Pancreas (tissue), 10 donors: ENCODE measurements around the gene ARHGEF25. TPM values are rescaled to one million over a fixed set of nuclear protein-coding genes. Genes with fewer than 3 reads are reported as not detected.
A peak's percentile ranks its signal among the peaks of the same experiment; 100 is the strongest.

Source experiments
- ATAC-seq, 4 donors: fragments of 200-7000 bp; cut with Tn5 transposase; one replicate each; pipeline versions ENCODE4 v1.8.0 to v1.9.1; 2020; ENCODE audit warnings: mild to moderate bottlenecking in 4 of 4, moderate library complexity in 4 of 4
- DNase-seq, 6 donors: peaks; one replicate each; pipeline ENCODE4 v3.0.0-alpha.2; 2020
- FAIRE-seq: peaks from 2 replicates; lab custom pipeline; 2012; peaks lifted over from hg19 to GRCh38; lab: Jason Lieb, UNC
- H3K27ac ChIP-seq, 4 donors: fragments of 200-600 bp; sonication (generic); 1 replicate in 3 of 4; 2 replicates in 1 of 4; pipeline versions ENCODE4 v1.5.0 to v1.8.0; 2020
- H3K27me3 ChIP-seq, 4 donors: fragments of 200-600 bp; one replicate each; pipeline ENCODE4 v1.8.0; 2021
- H3K36me3 ChIP-seq, 3 donors: fragments of 200-600 bp; sonication (generic) in 1 of 3; one replicate each; pipeline versions ENCODE4 v1.5.0 to v1.8.0; 2020 to 2021
- H3K4me1 ChIP-seq, 3 donors: fragments of 200-600 bp; one replicate each; pipeline ENCODE4 v1.8.0; 2021
- H3K4me3 ChIP-seq, 4 donors: fragments of 200-600 bp; sonication (generic) in 2 of 4; one replicate each; pipeline versions ENCODE4 v1.5.0 to v1.8.0; 2020 to 2021
- H3K9me3 ChIP-seq, 4 donors: fragments of 200-600 bp; one replicate each; pipeline ENCODE4 v1.8.0; 2021
- CTCF ChIP-seq, 4 donors: fragments of 200-600 bp; sonication (generic) in 3 of 4; IDR thresholded peaks; one replicate each; pipeline versions ENCODE4 v1.5.0 to v1.8.0; 2021; ENCODE audit warnings: antibody characterized with exemption in 4 of 4
- WGBS, 2 donors: extraction: QIAGEN DNeasy Blood & Tissue Kit; methylation state at CpG; one replicate each; pipeline ENCODE4 v1.1.7; 2013; 5-methylcytosine and 5-hydroxymethylcytosine counted together
- intact Hi-C, 3 donors: fragments of 100-400 bp; cut with DNase I; formaldehyde crosslinking; loops; one replicate each; pipeline versions ENCODE4 v1.11.1 to v1.14.2; 2022
- polyA plus RNA-seq, 2 donors: library from polyadenylated mRNA; stranded (reverse); fragments of 200-250 nt; gene quantifications; one replicate each; pipeline ENCODE4 v1.2.3, GENCODE V29; 2013
- total RNA-seq, 6 donors: library from RNA; stranded (reverse); fragmentation: NEBNext Ultra II Directional in 4 of 6; extraction: Animal tissue kit (Norgen Biotek cat#: 25700) in 4 of 6; gene quantifications; one replicate each; pipeline versions ENCODE4 v1.2.1 to v1.2.4, GENCODE V29; 2021 to 2023
- donor health status: healthy with polysubstance abuse.
- donor health status: DM: no; HTN: no; CAD: no; lungs with moderate emphysema.
- donor health status: DM: no; HTN: no; CAD: no.
- donor health status: control.
- donor health status: control.
- donor health status: Bipolar disorder and iron deficiency.
- donor health status: DM: yes; HTN: yes; CAD: no.
- donor health status: DM: no; HTN: no; CAD: no.
- donor health status: DM: no; HTN: no; CAD: no.
- donor health status: DM: yes; HTN: yes; CAD: no.

ARHGEF25 gene
- total and polyA plus RNA-seq, 8 donors, result 1.8 to 22.1 (median 4.2) TPM

GRCh38 chr12:57600395-57600794 lies 10.8 kb upstream of the ARHGEF25 start:
- DNase-seq (no peak), ATAC-seq (no peak), FAIRE-seq (no peak)
- Histone ChIP-seq H3K27ac (no peak overlapping the region), H3K4me3 (no peak overlapping the region), H3K27me3 (no peaks in the 10 kb centered on the region), H3K36me3 (no peaks in the 10 kb centered on the region), H3K9me3 (no peaks in the 10 kb centered on the region), H3K4me1 (peaks cover 0 to 8% (median 7%) of the 10 kb centered on the region in 3 donors)
- 74 to 85% methylated on average over 2 of the region's 2 CpGs for WGBS, 2 donors
- intact Hi-C loops, result no loop called here
- no peak for TF ChIP-seq CTCF (IDR thresholded peaks at IDR 0.05)

GRCh38 chr12:57602544-57602943 lies 8.7 kb upstream of the ARHGEF25 start:
- DNase-seq (no peak), FAIRE-seq (no peak), ATAC-seq (no peak)
- no peak overlapping the region for H3K4me3 ChIP-seq
- H3K9me3 ChIP-seq, result no peaks in the 10 kb centered on the region
- no peaks in the 10 kb centered on the region for H3K36me3 ChIP-seq
- no peak overlapping the region for H3K27ac ChIP-seq
- TF ChIP-seq CTCF (IDR thresholded peaks at IDR 0.05), result no peak
- H3K4me1 ChIP-seq, result peaks cover 0 to 8% (median 7%) of the 10 kb centered on the region in 3 donors
- no peaks in the 10 kb centered on the region for H3K27me3 ChIP-seq
- intact Hi-C loops, result no loop called here

DNA sequence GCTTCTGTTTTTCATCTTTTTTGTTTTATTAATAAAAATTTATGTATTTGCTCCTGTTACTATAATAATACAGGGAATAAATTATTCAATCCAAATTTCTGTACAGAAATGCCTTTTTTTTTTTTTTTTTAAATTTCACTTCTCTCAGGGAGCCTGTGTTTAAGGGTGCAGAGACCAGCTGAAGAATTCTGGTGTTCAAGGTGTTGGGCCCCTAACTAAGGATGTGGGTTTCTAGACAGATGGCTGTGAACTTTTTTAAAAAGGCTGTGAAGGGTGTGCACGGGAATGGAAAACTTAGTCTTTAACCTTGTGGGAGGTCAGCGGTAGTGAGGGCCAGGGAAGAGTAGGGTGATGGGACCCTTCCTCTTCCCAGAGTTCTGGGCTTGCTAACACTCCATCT lies 7.9 kb upstream of the ARHGEF25 start:
- H3K9me3 ChIP-seq, result no peaks in the 10 kb centered on the region
- no peaks in the 10 kb centered on the region for H3K27me3 ChIP-seq
- intact Hi-C loops, result no loop called here
- ATAC-seq (no peak), DNase-seq (no peak), FAIRE-seq (no peak)
- no peak for TF ChIP-seq CTCF (IDR thresholded peaks at IDR 0.05)
- 74 to 95% methylated on average over 2 of the region's 2 CpGs for WGBS, 2 donors
- no peak overlapping the region for H3K4me3 ChIP-seq
- H3K4me1 ChIP-seq, result peaks cover 0 to 8% (median 7%) of the 10 kb centered on the region in 3 donors
- peak overlapping the region in 1 of 4 donors; percentile 66 for H3K27ac ChIP-seq
- H3K36me3 ChIP-seq, result no peaks in the 10 kb centered on the region

- intact Hi-C loops, result no loop called here
- Histone ChIP-seq H3K27me3 (no peaks in the 10 kb centered on the region), H3K9me3 (no peaks in the 10 kb centered on the region), H3K4me3 (peak overlapping the region; percentile 38 to 73 (median 64)), H3K36me3 (no peaks in the 10 kb centered on the region), H3K4me1 (peaks cover 0 to 8% (median 7%) of the 10 kb centered on the region in 3 donors), H3K27ac (peak overlapping the region; percentile 53 to 68 (median 66))
- no peak for TF ChIP-seq CTCF (IDR thresholded peaks at IDR 0.05)
- DNase-seq (peak in 1 of 6 donors; percentile 48), ATAC-seq (peak; percentile 63 to 82 (median 72)), FAIRE-seq (no peak)
- 21 to 23% methylated on average over 6 of the region's 6 CpGs for WGBS, 2 donors
These were observed 7.3 kb upstream of the ARHGEF25 start for GRCh38 chr12:57603815-57604453.

DNA sequence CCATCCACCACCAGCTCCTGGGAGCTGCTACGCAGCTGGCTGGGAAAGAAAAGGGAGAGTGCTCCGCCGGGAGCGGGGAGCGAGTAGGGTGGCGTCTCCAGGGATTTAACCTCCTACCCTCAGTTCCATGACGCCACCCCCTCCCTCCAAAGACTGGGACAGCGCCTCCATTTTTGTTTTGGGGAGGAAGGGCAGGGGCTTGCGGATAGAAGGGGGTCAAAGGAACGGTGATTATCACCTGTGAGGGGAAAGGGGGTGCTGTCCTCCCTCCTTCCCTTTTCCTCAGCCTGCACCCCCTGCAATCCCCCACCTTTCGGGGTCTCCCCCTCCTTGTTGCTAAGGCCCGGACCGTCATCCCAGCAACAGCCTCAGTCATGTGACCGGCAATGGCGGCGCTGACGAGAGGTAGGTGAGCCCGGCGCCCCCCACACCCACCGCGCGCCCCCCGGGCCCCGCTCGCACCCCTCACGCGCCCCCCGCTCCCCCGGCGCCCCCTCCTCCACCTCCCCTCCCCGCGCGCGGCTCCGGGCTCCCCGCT lies 6.7 kb upstream of the ARHGEF25 start, which contains the start of gene DTX3:
Gene DTX3 (plus strand): TSS at position 371 of the 538 bp plus-strand sequence. CDS start 1,694 bp downstream, outside the sequence.
- no peaks in the 10 kb centered on the region for H3K9me3 ChIP-seq
- peaks cover 0 to 8% (median 7%) of the 10 kb centered on the region in 3 donors for H3K4me1 ChIP-seq
- H3K4me3 ChIP-seq, result peak within 1 kb of the TSS; percentile 38 to 73 (median 64)
- peak; percentile 64 to 78 (median 78) for ATAC-seq
- TF ChIP-seq CTCF (IDR thresholded peaks at IDR 0.05), result no peak
- 0 to 1% methylated on average over 20 to 36 of the region's 36 CpGs for whole genome bisulfite sequencing, 2 donors
- H3K36me3 ChIP-seq, result no peaks in the 10 kb centered on the region
- FAIRE-seq, result no peak
- H3K27me3 ChIP-seq, result no peaks in the 10 kb centered on the region
- DNase-seq, result peak in 3 of 6 donors; percentile 52 to 70 (median 53)
- intact Hi-C loops, result no loop called here
- peak within 1 kb of the TSS; percentile 53 to 68 (median 66) for H3K27ac ChIP-seq
